GM12873 (cell line): ENCODE results near the gene CCDC154.

ENCODE experiments used
- TF ChIP-seq, protein P1 (sequence below): IDR thresholded peaks from 2 replicates; pipeline ENCODE4 v1.5.1; 2012; ENCODE audit warnings: low read depth, mild to moderate bottlenecking, moderate library complexity, low read length, control low read depth; ENCODE audit not compliant: insufficient read depth; ENCODE audit errors: missing control alignments

Gene CCDC154

DNA sequence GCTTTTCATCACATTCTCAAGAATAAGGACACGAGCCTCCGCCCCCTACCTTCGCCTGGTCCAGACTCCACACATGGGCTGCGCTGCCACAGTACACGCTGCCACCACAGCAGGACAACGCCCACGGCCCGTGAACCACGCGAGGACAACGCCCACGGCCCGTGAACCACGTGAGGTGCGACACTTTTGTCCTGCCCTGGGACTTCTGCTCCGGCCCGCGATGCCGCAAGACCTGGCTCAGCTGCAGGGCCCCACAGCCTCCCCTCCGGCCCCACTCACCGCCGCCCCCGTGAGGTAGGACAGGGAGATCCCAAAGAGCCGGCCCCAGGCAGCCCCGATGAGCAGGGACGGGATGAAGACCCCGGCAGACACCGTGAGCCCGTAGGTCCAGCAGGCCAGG is 5.9 kb upstream of the CCDC154 start:
- TF ChIP-seq, protein P1, sequence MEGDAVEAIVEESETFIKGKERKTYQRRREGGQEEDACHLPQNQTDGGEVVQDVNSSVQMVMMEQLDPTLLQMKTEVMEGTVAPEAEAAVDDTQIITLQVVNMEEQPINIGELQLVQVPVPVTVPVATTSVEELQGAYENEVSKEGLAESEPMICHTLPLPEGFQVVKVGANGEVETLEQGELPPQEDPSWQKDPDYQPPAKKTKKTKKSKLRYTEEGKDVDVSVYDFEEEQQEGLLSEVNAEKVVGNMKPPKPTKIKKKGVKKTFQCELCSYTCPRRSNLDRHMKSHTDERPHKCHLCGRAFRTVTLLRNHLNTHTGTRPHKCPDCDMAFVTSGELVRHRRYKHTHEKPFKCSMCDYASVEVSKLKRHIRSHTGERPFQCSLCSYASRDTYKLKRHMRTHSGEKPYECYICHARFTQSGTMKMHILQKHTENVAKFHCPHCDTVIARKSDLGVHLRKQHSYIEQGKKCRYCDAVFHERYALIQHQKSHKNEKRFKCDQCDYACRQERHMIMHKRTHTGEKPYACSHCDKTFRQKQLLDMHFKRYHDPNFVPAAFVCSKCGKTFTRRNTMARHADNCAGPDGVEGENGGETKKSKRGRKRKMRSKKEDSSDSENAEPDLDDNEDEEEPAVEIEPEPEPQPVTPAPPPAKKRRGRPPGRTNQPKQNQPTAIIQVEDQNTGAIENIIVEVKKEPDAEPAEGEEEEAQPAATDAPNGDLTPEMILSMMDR, result no peak

DNA sequence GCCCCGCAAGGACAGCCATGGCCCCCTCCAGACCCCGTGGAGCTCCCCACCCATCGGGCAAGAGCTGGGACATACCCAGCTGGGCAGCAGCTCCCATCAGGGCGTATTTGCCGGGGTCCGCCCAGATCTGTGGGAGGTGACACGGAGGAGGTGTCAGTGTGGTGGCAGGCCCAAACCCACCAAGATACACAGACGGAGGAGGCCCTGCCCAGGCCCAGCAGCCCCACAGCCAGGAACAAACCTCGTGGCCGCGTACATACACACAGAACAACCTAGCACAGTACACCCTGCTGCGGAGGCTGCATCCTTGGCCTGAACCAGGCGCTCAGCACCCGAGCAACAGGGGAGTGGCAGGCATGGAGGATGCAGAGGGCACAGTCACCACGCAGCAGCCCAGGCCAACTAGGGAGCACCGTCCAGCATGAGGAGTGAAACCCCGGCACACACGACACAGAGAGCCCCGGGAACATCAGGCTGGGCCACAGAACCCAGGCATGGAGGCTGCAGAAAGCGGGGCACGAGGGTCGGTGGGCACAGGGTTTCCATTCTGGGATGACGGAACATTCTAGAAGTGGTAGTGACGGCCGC is 4.9 kb upstream of the CCDC154 start:
- TF ChIP-seq, protein P1, result no peak

GRCh38 chr16:1448536-1449116 is 4.3 kb upstream of the CCDC154 start:
- TF ChIP-seq, protein P1, result no peak

GRCh38 chr16:1447965-1448364 is 3.6 kb upstream of the CCDC154 start:
- TF ChIP-seq, protein P1, result no peak

- TF ChIP-seq, protein P1, result no peak
Observed at GRCh38 chr16:1446296-1447080, 2.1 kb upstream of the CCDC154 start.

GRCh38 chr16:1445518-1446203 is 1.3 kb upstream of the CCDC154 start:
- TF ChIP-seq, protein P1, result no peak
